K562 (cell line): Measurements from ENCODE around the gene CLPSL2.

Experiments
- MTA3 ChIP-seq: fragments of 450-650 bp; formaldehyde crosslinking; IDR thresholded peaks from 2 replicates; pipeline ENCODE4 v1.6.1; 2017; ENCODE audit warnings: mild to moderate bottlenecking, borderline replicate concordance
- SETDB1 ChIP-seq: IDR thresholded peaks from one replicate; pipeline ENCODE4 v1.6.1; 2012; ENCODE audit warnings: low read length, control low read depth, inconsistent platforms

- TF ChIP-seq SETDB1, result no peak
- TF ChIP-seq MTA3, result no peak
These were observed 19.8 kb downstream of the CLPSL2 start for GRCh38 chr6:35796236-35796635.
